Measurements from ENCODE around the gene SMURF1.

GRCh38 chr7:99143853-99144672 is at the start of gene SMURF1:
- TF ChIP-seq CTCF (IDR thresholded peaks at IDR 0.05) (peak in 2 of 6 experiments; percentile 16 to 27), POLR2AphosphoS5 (IDR thresholded peaks at IDR 0.05) (peak in 1 of 2 donors; percentile 60)
